H1 (cell line): Measurements from ENCODE around the gene PLCH2.

Experiments used
- CBX5 ChIP-seq: fragments of 300-800, 300-1000 bp; sonication (generic); IDR thresholded peaks from 2 replicates; pipeline ENCODE4 v1.7.1; 2016; ENCODE audit warnings: antibody characterized with exemption, low read length, low read depth
- CHD2 ChIP-seq: IDR thresholded peaks from 2 replicates; pipeline ENCODE4 v1.6.1; 2012; ENCODE audit warnings: low read length, improper control_type of control experiment
- CREB1 ChIP-seq: IDR thresholded peaks from 2 replicates; pipeline ENCODE4 v1.6.1; 2012; ENCODE audit warnings: inconsistent platforms
- EZH2 ChIP-seq: fragments of 200-600 bp; sonication (generic); IDR thresholded peaks from 2 replicates; pipeline ENCODE4 v1.7.1; 2012; ENCODE audit warnings: low read depth, mild to moderate bottlenecking, moderate library complexity, low read length, inconsistent platforms; ENCODE audit not compliant: severe bottlenecking
- NRF1 ChIP-seq: IDR thresholded peaks from 2 replicates; pipeline ENCODE4 v1.6.1; 2011; ENCODE audit warnings: mild to moderate bottlenecking, low read depth, low read length, improper control_type of control experiment
- RAD21 ChIP-seq, 2 experiments: IDR thresholded peaks in 1 of 2; conservative IDR thresholded peaks in 1 of 2; 2 replicates each; pipeline ENCODE4 v1.6.1; 2011; ENCODE audit warnings: low read depth in 2 of 2, low read length in 2 of 2, improper control_type of control experiment in 1 of 2, inconsistent platforms in 1 of 2, mild to moderate bottlenecking in 1 of 2, moderate library complexity in 1 of 2
- SIRT6 ChIP-seq: IDR thresholded peaks from one replicate; pipeline ENCODE4 v1.7.1; 2012; ENCODE audit warnings: low read length, inconsistent platforms
- SUZ12 ChIP-seq: fragments of 200-600 bp; sonication (generic); IDR thresholded peaks from 2 replicates; pipeline ENCODE4 v1.6.1; 2012; ENCODE audit warnings: mild to moderate bottlenecking, inconsistent platforms, low read length, moderate library complexity, mixed read lengths
- TAF1 ChIP-seq: IDR thresholded peaks from 2 replicates; pipeline ENCODE4 v1.6.1; 2011; ENCODE audit warnings: mild to moderate bottlenecking, low read depth, low read length
- TF ChIP-seq, protein P1 (sequence below), 3 experiments: IDR thresholded peaks; 1 replicate in 2 of 3; 2 replicates in 1 of 3; pipeline versions ENCODE4 v1.5.1 to v1.6.1; 2011; ENCODE audit warnings: low read length in 3 of 3, mild to moderate bottlenecking in 3 of 3, inconsistent platforms in 2 of 3, low read depth in 1 of 3, moderate library complexity in 1 of 3; ENCODE audit not compliant: insufficient read depth in 1 of 3; ENCODE audit errors: control extremely low read depth in 1 of 3
- TF ChIP-seq, protein P2 (sequence below): IDR thresholded peaks from 2 replicates; pipeline ENCODE4 v1.6.1; 2011; ENCODE audit warnings: low read length, improper control_type of control experiment

DNA sequence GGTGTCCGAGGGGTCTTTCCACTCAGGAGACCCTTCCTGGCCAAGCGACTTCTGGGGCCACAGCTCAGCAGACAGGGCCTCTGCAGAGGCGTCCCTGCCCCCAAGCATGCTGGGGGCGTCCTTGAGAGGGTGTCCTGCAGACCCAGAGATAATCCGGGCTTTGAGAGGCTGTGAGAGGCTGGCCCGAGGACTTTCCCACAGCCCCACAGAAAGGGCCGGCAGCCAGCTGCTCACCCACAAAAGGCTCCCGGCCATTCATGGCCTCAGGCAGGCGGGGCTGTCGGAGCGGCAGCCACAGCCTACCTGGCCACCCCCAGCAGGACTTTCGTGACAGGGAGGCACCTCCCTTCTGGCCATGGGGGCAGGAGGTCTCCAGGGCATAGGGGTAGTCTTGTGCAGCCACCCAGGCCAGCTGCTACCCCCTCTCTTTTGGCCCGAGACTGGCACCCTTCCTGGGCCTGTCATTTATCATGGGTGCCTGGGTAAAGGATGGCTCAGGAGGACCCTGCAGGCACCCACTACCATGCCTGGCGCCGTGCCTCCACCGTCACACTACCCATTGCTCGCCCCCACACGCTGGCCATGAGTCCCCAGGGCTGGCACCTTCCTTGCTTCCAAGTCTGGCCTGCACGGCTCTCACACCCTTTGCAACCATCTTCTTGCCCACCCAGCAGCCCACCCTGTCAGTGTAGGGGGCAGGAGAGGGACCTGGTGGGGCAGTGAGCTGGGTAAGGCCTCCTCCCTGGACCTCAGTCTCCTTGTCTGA is 69.0 kb downstream of the PLCH2 start:
- no peak for TF ChIP-seq TAF1
- TF ChIP-seq SUZ12, result no peak
- TF ChIP-seq, protein P1, sequence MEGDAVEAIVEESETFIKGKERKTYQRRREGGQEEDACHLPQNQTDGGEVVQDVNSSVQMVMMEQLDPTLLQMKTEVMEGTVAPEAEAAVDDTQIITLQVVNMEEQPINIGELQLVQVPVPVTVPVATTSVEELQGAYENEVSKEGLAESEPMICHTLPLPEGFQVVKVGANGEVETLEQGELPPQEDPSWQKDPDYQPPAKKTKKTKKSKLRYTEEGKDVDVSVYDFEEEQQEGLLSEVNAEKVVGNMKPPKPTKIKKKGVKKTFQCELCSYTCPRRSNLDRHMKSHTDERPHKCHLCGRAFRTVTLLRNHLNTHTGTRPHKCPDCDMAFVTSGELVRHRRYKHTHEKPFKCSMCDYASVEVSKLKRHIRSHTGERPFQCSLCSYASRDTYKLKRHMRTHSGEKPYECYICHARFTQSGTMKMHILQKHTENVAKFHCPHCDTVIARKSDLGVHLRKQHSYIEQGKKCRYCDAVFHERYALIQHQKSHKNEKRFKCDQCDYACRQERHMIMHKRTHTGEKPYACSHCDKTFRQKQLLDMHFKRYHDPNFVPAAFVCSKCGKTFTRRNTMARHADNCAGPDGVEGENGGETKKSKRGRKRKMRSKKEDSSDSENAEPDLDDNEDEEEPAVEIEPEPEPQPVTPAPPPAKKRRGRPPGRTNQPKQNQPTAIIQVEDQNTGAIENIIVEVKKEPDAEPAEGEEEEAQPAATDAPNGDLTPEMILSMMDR (IDR thresholded peaks at IDR 0.05; ENCODE audit: control extremely low read depth in 1 of 3, insufficient read depth in 1 of 3, low read depth in 1 of 3, low read length in 3 of 3), result no peak
- no peak for TF ChIP-seq CHD2
- no peak for TF ChIP-seq NRF1
- TF ChIP-seq, protein P2, sequence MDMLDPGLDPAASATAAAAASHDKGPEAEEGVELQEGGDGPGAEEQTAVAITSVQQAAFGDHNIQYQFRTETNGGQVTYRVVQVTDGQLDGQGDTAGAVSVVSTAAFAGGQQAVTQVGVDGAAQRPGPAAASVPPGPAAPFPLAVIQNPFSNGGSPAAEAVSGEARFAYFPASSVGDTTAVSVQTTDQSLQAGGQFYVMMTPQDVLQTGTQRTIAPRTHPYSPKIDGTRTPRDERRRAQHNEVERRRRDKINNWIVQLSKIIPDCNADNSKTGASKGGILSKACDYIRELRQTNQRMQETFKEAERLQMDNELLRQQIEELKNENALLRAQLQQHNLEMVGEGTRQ, result no peak
- no peak for TF ChIP-seq EZH2
- no peak for TF ChIP-seq CREB1
- no peak for TF ChIP-seq RAD21 (IDR thresholded peaks at IDR 0.05 in 1 of 2, conservative IDR thresholded peaks at IDR 0.05 in 1 of 2; ENCODE audit: low read depth in 2 of 2, low read length in 2 of 2)
- TF ChIP-seq CBX5, result no peak
- no peak for TF ChIP-seq SIRT6
